ENCODE data around the gene RBP5. TPM values are rescaled to one million over a fixed set of nuclear protein-coding genes. Genes with fewer than 3 reads are reported as not detected.

Gene RBP5
- total RNA-seq, result not detected in 2 replicates

GRCh38 chr12:7128681-7129286 lies at the start of gene RBP5:
RBP5 (minus strand) TSS chr12:7128889; CDS start chr12:7128775, 114 bp downstream.

GRCh38 chr12:7129872-7130691 lies 1.4 kb upstream of the RBP5 start, which contains the start of gene CLSTN3:
CLSTN3 (plus strand) TSS chr12:7130371; CDS start chr12:7130649, 278 bp downstream.

GRCh38 chr12:7108796-7109571 lies 19.7 kb downstream of the RBP5 start, which contains the start of gene C1RL:
C1RL (minus strand) TSS chr12:7109214; CDS start chr12:7109180, 34 bp downstream.

DNA sequence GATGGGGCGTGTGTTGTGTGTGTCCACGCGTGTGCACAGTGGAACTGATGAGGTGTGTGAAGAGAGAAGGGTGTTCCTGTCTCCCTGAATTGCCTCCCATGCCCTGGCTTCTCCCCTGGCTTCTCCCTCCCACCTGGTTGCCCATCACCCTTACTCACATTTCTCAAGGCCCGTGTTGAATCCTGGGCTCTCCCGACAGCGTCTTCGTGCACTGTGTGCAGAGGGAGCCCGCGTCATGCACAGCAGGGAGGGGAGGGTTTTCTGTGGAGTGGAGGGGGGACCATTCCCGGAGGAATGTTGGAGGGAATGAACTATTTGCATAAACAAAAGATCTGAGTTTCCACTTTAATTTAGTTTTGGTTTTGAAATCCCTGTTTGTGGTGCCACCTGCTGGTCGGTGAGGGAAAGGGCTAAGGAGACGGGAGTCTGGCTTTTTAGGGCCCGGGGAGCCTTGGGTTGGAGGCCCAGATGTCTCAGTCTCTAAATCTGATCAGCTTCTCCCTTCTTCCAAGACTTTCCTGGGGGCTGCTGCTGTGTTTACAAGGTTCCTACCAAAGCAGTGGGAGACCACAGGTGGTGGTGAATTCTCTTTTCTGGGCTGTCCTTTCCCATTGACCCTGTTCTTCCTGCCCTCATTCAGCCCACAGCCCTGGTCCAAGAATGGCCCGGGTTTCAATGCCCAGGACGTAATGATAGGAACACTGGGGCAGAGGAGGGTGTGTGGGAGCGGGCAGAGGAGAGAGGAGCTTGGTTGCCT lies 36.3 kb downstream of the RBP5 start, which contains the start of gene C1R:
Gene C1R, minus strand, starts transcription at position 217 of the 757 bp plus-strand sequence. Its CDS starts 57 bp downstream, at position 160.

Other genes starting within 250 kb of the RBP5 start
- 13.0 and 18.8 TPM in 2 replicates for gene LRRC23, start 224.1 kb downstream of the RBP5 start, total RNA-seq
- gene ENO2, start 214.3 kb downstream of the RBP5 start, total RNA-seq, result 8.9 and 9.0 TPM in 2 replicates
- 12.7 and 13.8 TPM in 2 replicates for gene ATN1, start 200.9 kb downstream of the RBP5 start, total RNA-seq
- not detected in 2 replicates for gene RNU7-1, start 185.1 kb downstream of the RBP5 start, total RNA-seq
- 314 and 317 TPM in 2 replicates for gene C12orf57, start 184.9 kb downstream of the RBP5 start, total RNA-seq
- gene PTPN6, start 177.5 kb downstream of the RBP5 start, total RNA-seq, result not detected in 2 replicates
- gene PHB2, start 158.2 kb downstream of the RBP5 start, total RNA-seq, result 393 and 424 TPM in 2 replicates
- gene EMG1, start 158.0 kb downstream of the RBP5 start, total RNA-seq, result 46.7 and 53.5 TPM in 2 replicates
- gene LPCAT3, start 110.4 kb downstream of the RBP5 start, total RNA-seq, result 32.0 and 36.5 TPM in 2 replicates
- 70.9 and 75.1 TPM in 2 replicates for gene C1S, start 68.2 kb downstream of the RBP5 start, total RNA-seq
- gene C1R, start 36.4 kb downstream of the RBP5 start, total RNA-seq, result 125 and 158 TPM in 2 replicates
- gene C1RL, start 19.7 kb downstream of the RBP5 start, total RNA-seq, result 34.3 and 48.2 TPM in 2 replicates
- 8.6 and 16.0 TPM in 2 replicates for gene CLSTN3, start 1.5 kb upstream of the RBP5 start, total RNA-seq
- 25.2 and 27.7 TPM in 2 replicates for gene PEX5, start 60.8 kb upstream of the RBP5 start, total RNA-seq
- not detected in 2 replicates for gene ACSM4, start 175.2 kb upstream of the RBP5 start, total RNA-seq